Measurements from ENCODE around the gene CYFIP2. TPM values are rescaled to one million over a fixed set of nuclear protein-coding genes. Genes with fewer than 3 reads are reported as not detected.

The CYFIP2 gene
- total RNA-seq, 2 experiments from 2014 or later, result 271 to 287 TPM

DNA sequence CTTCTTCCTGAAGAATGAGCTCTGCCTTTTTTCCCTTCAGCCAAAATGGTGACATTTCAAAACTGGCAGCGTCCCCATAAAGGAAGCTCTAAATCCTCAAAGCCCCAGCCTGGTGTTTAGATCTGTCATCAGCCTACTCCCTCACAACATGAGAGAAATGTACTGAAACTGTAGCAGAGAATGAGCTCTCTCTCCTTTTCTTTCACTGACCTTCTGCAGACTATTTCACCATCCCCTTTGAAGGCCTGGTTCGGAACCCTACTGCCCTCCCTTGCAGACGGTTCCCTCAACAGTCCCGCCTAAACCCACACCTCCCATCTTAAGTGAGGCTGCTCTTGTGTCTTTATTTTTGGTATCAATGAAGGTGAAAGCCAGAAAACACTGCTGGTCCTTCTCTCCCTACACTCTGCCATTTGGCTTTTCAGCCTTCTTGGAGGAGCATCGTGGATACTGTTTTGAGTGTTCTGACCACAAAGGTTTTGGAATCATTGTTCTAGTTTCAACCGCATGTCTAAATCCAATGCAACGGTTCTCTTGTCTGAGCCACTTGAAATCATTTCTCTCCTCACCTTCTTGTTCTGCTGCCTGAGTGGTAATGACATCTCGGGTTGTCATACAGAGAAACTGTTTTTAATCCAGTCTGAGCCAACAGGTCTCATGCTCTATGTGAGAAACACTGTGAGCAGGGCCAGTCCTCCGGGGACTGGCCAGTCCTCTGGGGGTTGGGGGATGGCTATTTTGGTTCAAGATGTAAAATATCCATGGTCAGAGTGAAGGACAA, 46.2 kb upstream of the CYFIP2 start:
- CTCF ChIA-PET, result interaction anchor here (0.9 kb wide), 1 partner anchor 13 kb away, joined by 3 read pairs; no protein-coding TSS in a partner anchor
- Mint-ChIP-seq H3K27me3 (no peaks in the 10 kb centered on the region), H3K27ac (peak overlapping the region; percentile 80), H3K4me3 (peak overlapping the region; percentile 27), H3K4me1 (ENCODE audit: low read depth) (peaks cover 85% of the 10 kb centered on the region), H3K36me3 (ENCODE audit: low read depth) (peaks cover 98% of the 10 kb centered on the region), H3K9me3 (no peaks in the 10 kb centered on the region)
- peak overlapping the region; percentile 70 to 72 for H3K27ac ChIP-seq (ENCODE audit: low read depth in 1 of 2, low read length in 2 of 2)
- no peaks in the 10 kb centered on the region for H3K9me3 ChIP-seq (ENCODE audit: control insufficient read depth in 1 of 2, insufficient read depth in 1 of 2, low read length in 2 of 2)
- intact Hi-C loops (cut with DNase I, micrococcal nuclease), result no loop called here
- ATAC-seq (ENCODE audit: poor library complexity) (no peak), DNase-seq (no peak)
- POLR2A ChIA-PET, result interaction anchor here (0.8 to 9.5 kb wide), 6 partner anchors 13 to 77 kb away, joined by 3 to 121 read pairs (median 6); partner anchors contain the start of gene MED7
- H3K4me1 ChIP-seq (ENCODE audit: insufficient read depth, low read length), result peaks cover 99% of the 10 kb centered on the region
- no peak overlapping the region for H3K4me3 ChIP-seq (ENCODE audit: low read length)
- H3K36me3 ChIP-seq (ENCODE audit: insufficient read depth, low read length), result peaks cover 95% of the 10 kb centered on the region
- no peaks in the 10 kb centered on the region for H3K27me3 ChIP-seq (ENCODE audit: control insufficient read depth in 1 of 2, insufficient read depth in 2 of 2, low read length in 2 of 2)
- TF ChIP-seq, protein P1, sequence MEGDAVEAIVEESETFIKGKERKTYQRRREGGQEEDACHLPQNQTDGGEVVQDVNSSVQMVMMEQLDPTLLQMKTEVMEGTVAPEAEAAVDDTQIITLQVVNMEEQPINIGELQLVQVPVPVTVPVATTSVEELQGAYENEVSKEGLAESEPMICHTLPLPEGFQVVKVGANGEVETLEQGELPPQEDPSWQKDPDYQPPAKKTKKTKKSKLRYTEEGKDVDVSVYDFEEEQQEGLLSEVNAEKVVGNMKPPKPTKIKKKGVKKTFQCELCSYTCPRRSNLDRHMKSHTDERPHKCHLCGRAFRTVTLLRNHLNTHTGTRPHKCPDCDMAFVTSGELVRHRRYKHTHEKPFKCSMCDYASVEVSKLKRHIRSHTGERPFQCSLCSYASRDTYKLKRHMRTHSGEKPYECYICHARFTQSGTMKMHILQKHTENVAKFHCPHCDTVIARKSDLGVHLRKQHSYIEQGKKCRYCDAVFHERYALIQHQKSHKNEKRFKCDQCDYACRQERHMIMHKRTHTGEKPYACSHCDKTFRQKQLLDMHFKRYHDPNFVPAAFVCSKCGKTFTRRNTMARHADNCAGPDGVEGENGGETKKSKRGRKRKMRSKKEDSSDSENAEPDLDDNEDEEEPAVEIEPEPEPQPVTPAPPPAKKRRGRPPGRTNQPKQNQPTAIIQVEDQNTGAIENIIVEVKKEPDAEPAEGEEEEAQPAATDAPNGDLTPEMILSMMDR (IDR thresholded peaks at IDR 0.05), result no peak

DNA sequence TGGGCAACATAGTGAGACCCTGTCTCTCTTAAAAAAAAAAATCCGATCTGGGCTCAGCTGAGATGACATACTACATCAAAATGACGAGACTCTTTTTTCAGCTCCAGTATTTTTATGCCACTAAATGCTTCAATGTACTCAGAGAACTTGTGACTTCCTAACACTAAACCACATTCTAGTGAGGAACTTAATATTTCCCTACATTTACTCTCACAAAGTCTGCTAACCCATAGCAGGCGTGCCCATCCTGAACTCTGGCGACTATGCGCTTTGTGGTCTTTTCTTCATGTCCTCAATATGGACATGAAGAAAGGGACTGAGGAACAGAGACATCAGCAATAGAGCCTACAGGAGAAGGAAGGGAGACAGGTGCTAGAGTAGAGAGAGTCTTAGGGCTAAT, 44.0 kb upstream of the CYFIP2 start:
- TF ChIP-seq, protein P1 (IDR thresholded peaks at IDR 0.05), result no peak
- peaks cover 82% of the 10 kb centered on the region for H3K4me1 Mint-ChIP-seq (ENCODE audit: low read depth)
- Histone ChIP-seq H3K36me3 (ENCODE audit: insufficient read depth, low read length) (peaks cover 95% of the 10 kb centered on the region), H3K4me1 (ENCODE audit: insufficient read depth, low read length) (peaks cover 98% of the 10 kb centered on the region), H3K27me3 (ENCODE audit: control insufficient read depth in 1 of 2, insufficient read depth in 2 of 2, low read length in 2 of 2) (no peaks in the 10 kb centered on the region), H3K4me3 (ENCODE audit: low read length) (no peak overlapping the region), H3K9me3 (ENCODE audit: control insufficient read depth in 1 of 2, insufficient read depth in 1 of 2, low read length in 2 of 2) (no peaks in the 10 kb centered on the region), H3K27ac (ENCODE audit: low read depth in 1 of 2, low read length in 2 of 2) (peak overlapping the region; percentile 53 to 83)
- H3K27me3 Mint-ChIP-seq, result no peaks in the 10 kb centered on the region
- H3K9me3 Mint-ChIP-seq, result no peaks in the 10 kb centered on the region
- H3K4me3 Mint-ChIP-seq, result peak overlapping the region; percentile 64
- DNase-seq (peak in 1 of 14 experiments; percentile 49), ATAC-seq (ENCODE audit: poor library complexity) (peak; percentile 15)
- POLR2A ChIA-PET, result interaction anchor here (0.6 to 9.5 kb wide), 13 partner anchors 10 to 97 kb away, joined by 3 to 121 read pairs (median 6); partner anchors contain the start of genes ITK and MED7
- CTCF ChIA-PET, result interaction anchor here (1.2 to 1.7 kb wide), 3 partner anchors 14 to 26 kb away, joined by 3 to 4 read pairs (median 3); no protein-coding TSS in a partner anchor
- H3K27ac Mint-ChIP-seq, result peak overlapping the region; percentile 93
- H3K36me3 Mint-ChIP-seq (ENCODE audit: low read depth), result peaks cover 98% of the 10 kb centered on the region
- intact Hi-C loops (cut with DNase I, micrococcal nuclease), result loop anchor here (1.0 to 2.0 kb wide), 5 partner anchors 13 to 73 kb away; partner anchors contain the start of gene ITK (in 1 of the 2)

DNA sequence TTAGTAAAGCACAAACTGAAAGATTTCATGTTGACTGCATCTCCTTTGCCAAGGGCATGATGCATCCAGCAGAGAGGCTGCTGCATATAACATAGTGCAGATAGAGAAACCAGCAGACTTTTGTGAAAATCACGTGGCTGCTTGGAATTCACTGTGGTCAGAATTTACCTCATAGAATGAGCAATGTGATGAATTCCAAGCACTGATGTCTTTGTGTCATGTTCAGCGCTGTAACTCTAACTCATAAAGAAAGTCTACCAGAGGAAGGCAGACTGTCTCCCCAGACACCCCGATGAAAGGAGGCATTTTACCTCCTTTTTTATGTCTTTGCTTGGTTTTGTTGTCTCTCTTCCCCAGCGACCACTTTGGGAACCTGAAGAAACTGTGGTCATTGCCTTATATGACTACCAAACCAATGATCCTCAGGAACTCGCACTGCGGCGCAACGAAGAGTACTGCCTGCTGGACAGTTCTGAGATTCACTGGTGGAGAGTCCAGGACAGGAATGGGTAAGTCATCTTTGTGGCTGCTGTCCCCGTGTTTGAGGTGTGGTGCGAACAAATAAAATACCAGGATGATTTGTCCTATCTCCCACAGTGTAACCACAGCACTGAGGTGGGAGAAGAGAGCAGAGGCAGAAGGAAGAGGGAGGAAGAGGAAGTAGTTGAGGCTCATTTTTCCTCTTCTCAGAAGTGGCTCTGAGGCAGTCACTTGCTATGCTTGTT, 43.3 kb upstream of the CYFIP2 start:
- H3K9me3 ChIP-seq (ENCODE audit: control insufficient read depth in 1 of 2, insufficient read depth in 1 of 2, low read length in 2 of 2), result no peaks in the 10 kb centered on the region
- Mint-ChIP-seq H3K27me3 (no peaks in the 10 kb centered on the region), H3K27ac (peak overlapping the region; percentile 93), H3K9me3 (no peaks in the 10 kb centered on the region), H3K36me3 (ENCODE audit: low read depth) (peaks cover 98% of the 10 kb centered on the region), H3K4me3 (peak overlapping the region; percentile 64), H3K4me1 (ENCODE audit: low read depth) (peaks cover 80% of the 10 kb centered on the region)
- peak overlapping the region; percentile 59 to 83 for H3K27ac ChIP-seq (ENCODE audit: low read depth in 1 of 2, low read length in 2 of 2)
- TF ChIP-seq, protein P1 (IDR thresholded peaks at IDR 0.05), result no peak
- intact Hi-C loops (cut with DNase I, micrococcal nuclease), result loop anchor here (1.0 to 2.0 kb wide), 5 partner anchors 14 to 73 kb away; partner anchors contain the start of gene ITK (in 1 of the 2)
- ChIA-PET CTCF (interaction anchor here (1.2 to 1.4 kb wide), 2 partner anchors 15 to 27 kb away, joined by 3 read pairs; no protein-coding TSS in a partner anchor), POLR2A (interaction anchor here (1.3 to 9.5 kb wide), 4 partner anchors 17 to 55 kb away, joined by 5 to 121 read pairs (median 8); partner anchors contain the start of gene ITK)
- no peaks in the 10 kb centered on the region for H3K27me3 ChIP-seq (ENCODE audit: control insufficient read depth in 1 of 2, insufficient read depth in 2 of 2, low read length in 2 of 2)
- peaks cover 91% of the 10 kb centered on the region for H3K4me1 ChIP-seq (ENCODE audit: insufficient read depth, low read length)
- H3K36me3 ChIP-seq (ENCODE audit: insufficient read depth, low read length), result peaks cover 95% of the 10 kb centered on the region
- DNase-seq (peak in 10 of 14 experiments; percentile 34 to 84 (median 63)), ATAC-seq (ENCODE audit: poor library complexity) (peak; percentile 84)
- H3K4me3 ChIP-seq (ENCODE audit: low read length), result peak overlapping the region; percentile 7

All from CD4-positive, alpha-beta T cell (primary cell).